Stimulated activated CD8-positive, alpha-beta memory T cell treated with anti-CD3 and anti-CD28 coated beads, Interleukin-4, amount 100 ng/mL, for 48 hours (primary cell): Measurements from ENCODE around the gene GPX2.

Experiments used
- DNase-seq: peaks from one replicate; pipeline ENCODE4 v3.0.0-alpha.2; 2020

GPX2 gene

DNA sequence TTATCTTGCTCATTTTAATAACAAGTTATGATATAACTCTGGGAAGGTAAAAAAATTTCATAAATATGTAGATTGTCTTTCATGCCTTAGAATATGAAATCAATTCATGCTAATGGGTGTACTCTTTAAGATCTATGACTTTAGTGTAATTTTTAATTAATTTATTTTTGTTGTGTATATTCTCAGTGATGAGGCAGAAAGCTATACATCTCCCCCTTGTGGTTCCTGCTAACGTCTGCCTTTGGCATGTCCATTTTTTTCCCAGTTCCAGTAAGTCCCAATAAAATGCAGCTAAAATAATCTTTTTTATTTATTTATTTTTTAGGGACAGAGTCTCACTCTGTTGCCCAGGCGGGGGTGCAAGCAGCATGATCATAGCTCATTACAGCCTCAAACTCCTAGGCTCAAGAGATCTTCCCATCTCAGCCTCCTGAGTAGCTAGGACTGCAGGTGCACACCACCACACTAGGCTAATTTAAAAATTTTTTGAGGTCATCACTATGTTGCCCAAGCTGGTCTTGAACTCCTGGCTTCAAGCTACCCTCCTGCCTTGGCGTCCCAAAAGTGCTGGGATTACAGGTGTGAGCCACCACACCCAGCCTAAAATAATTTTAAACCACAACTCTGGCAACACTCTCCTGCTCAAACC is 31.6 kb downstream of the GPX2 start:
- DNase-seq: no peak

- no peak for DNase-seq
These were observed 36.5 kb downstream of the GPX2 start for GRCh38 chr14:64906022-64906421.

DNA sequence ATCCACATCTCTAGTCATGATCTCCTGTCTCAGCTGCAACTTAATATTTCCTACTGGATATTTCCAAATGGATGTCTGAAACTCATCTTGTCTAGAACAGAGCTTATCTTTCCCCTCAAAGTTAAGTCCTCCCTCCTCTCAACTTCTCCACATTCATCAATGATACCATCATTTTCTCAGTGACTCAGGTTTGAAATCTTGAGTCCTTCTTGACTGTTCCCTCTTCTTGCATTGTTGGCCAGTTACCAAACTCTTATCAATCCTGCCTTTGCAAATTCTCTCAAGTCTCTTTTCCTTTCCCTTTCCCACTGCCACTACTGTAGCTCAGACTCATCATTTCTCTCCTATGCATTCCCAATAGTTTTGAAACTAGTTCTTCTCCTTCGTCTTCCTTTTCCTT is 42.6 kb downstream of the GPX2 start:
- no peak for DNase-seq

- no peak for DNase-seq
These were observed 50.6 kb downstream of the GPX2 start for GRCh38 chr14:64891839-64892375.

DNA sequence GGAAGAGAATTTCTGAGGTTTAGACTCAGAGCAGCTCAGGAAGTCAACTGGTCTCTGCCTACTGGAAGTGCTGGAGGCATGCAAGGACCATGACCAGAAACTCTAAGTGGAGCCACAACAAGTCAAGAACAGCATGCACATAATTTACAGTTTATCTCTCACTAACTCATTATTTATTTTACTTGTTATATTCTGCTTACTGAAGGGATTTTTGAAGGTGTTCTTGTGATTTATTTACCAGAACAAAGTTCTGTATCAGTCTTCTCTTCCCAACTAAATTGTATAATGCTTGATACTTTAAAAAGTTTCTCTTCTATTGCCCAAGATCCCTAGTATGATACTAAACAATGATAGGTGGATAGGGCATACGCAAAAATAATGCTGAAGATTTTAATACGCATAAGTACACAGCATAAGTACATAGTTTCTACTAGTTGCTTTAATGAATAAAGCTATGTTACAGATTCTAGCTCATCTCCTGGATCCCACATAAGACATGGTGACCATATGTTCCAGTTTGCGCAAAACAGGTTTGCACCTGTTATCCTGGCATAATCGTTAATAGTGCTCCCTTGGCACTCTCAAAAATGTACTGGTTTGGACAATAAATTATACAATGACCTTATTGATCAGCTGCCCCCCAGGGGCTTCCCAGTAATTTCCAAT is 51.2 kb downstream of the GPX2 start:
- DNase-seq: no peak

- no peak for DNase-seq
These were observed 53.2 kb downstream of the GPX2 start for GRCh38 chr14:64889352-64889751.
